OCI-LY3 (cell line): ENCODE data around the gene GLRA3.
"Not testable (repeated sequence)": the region's sequence is repeated elsewhere in the genome, so short reads cannot be mapped to it uniquely, and the experiment has no call there.

Experiments
- H2AFZ ChIP-seq: fragments of 200-600, 300-600 bp; shearing (Covaris generic); 2 replicates; pipeline ENCODE4 v1.6.0; 2014; ENCODE audit warnings: antibody characterized with exemption, low read depth, low read length
- H3K27ac ChIP-seq: fragments of 200-600, 300-600 bp; sonication (generic); 2 replicates; pipeline ENCODE4 v1.5.1; 2014; ENCODE audit warnings: mild to moderate bottlenecking, low read length, moderate library complexity, mixed read lengths
- H3K27me3 ChIP-seq: fragments of 200-600, 300-600 bp; sonication (generic); 2 replicates; pipeline ENCODE4 v1.6.1; 2014; ENCODE audit warnings: low read depth, low read length, mixed read lengths
- H3K36me3 ChIP-seq: fragments of 200-600, 300-600 bp; sonication (generic); replicated peaks from 2 replicates; pipeline ENCODE3; 2014; ENCODE audit warnings: low read depth, low read length, mixed read lengths
- H3K4me1 ChIP-seq: fragments of 300-600, 200-600 bp; sonication (generic); 2 replicates; pipeline ENCODE4 v1.6.1; 2014; ENCODE audit warnings: low read length, mixed read lengths
- H3K4me2 ChIP-seq: fragments of 200-600, 300-600 bp; sonication (generic); 2 replicates; pipeline ENCODE4 v1.6.1; 2014; ENCODE audit warnings: low read length, mixed read lengths
- H3K4me3 ChIP-seq: fragments of 300-600, 200-600 bp; sonication (generic); 2 replicates; pipeline ENCODE4 v1.5.1; 2014; ENCODE audit warnings: antibody characterized with exemption, mild to moderate bottlenecking, low read length, moderate library complexity
- H3K79me2 ChIP-seq: fragments of 300-600, 200-600 bp; shearing (Covaris generic); 2 replicates; pipeline ENCODE4 v1.6.1; 2014; ENCODE audit warnings: mild to moderate bottlenecking, low read length, mixed read lengths
- H3K9ac ChIP-seq: fragments of 300-600, 200-600 bp; shearing (Covaris generic); 2 replicates; pipeline ENCODE4 v1.6.0; 2014; ENCODE audit warnings: mild to moderate bottlenecking, low read length, moderate library complexity
- H3K9me3 ChIP-seq: fragments of 200-600, 300-600 bp; shearing (Covaris generic); 2 replicates; pipeline ENCODE4 v1.6.1; 2014; ENCODE audit warnings: low read length, mixed read lengths; ENCODE audit not compliant: insufficient read depth
- H4K20me1 ChIP-seq: fragments of 200-600, 300-600 bp; sonication (generic); 2 replicates; pipeline ENCODE4 v1.6.1; 2016; ENCODE audit warnings: low read length, mixed read lengths; ENCODE audit not compliant: insufficient read depth
- CTCF ChIP-seq: fragments of 200-600, 300-600 bp; sonication (generic); IDR thresholded peaks from 2 replicates; pipeline ENCODE4 v1.5.1; 2014; ENCODE audit warnings: antibody characterized with exemption, low read length, low read depth
- EZH2phosphoT487 ChIP-seq: fragments of 200-600 bp; shearing (Covaris generic); IDR thresholded peaks from 2 replicates; pipeline ENCODE4 v1.6.1; 2018; ENCODE audit warnings: antibody characterized with exemption, mixed run types, low read depth

The GLRA3 gene

GRCh38 chr4:174633399-174633798 lies 195.6 kb downstream of the GLRA3 start:
- H3K27me3 ChIP-seq = no peaks in the 10 kb centered on the region
- TF ChIP-seq CTCF (no peak), EZH2phosphoT487 (no peak)
- peaks cover 15% of the 10 kb centered on the region for H3K4me1 ChIP-seq
- H2AFZ ChIP-seq = no peak overlapping the region
- H3K4me2 ChIP-seq = no peak overlapping the region
- no peaks in the 10 kb centered on the region for H3K9me3 ChIP-seq
- H3K9ac ChIP-seq = no peak overlapping the region
- no peak overlapping the region for H3K4me3 ChIP-seq
- H3K79me2 ChIP-seq = no peaks in the 10 kb centered on the region
- H3K27ac ChIP-seq = no peak overlapping the region
- no peaks in the 10 kb centered on the region for H4K20me1 ChIP-seq
- no peaks in the 10 kb centered on the region for H3K36me3 ChIP-seq

- Histone ChIP-seq H3K4me1 (peaks cover 8% of the 10 kb centered on the region), H3K9me3 (no peaks in the 10 kb centered on the region), H4K20me1 (no peaks in the 10 kb centered on the region), H3K79me2 (no peaks in the 10 kb centered on the region), H3K27ac (no peak overlapping the region), H3K4me2 (peak overlapping the region; percentile 49), H3K4me3 (peak overlapping the region; percentile 17), H3K36me3 (no peaks in the 10 kb centered on the region), H2AFZ (no peak overlapping the region), H3K9ac (no peak overlapping the region), H3K27me3 (no peaks in the 10 kb centered on the region)
- peak; percentile 98 for TF ChIP-seq CTCF
- TF ChIP-seq EZH2phosphoT487 = no peak
These were observed 196.9 kb downstream of the GLRA3 start for GRCh38 chr4:174631901-174632758.

- H3K27ac ChIP-seq, H3K9me3 ChIP-seq: not testable (repeated sequence)
These were observed 199.1 kb downstream of the GLRA3 start for GRCh38 chr4:174629907-174630450.

GRCh38 chr4:174629265-174629664 lies 199.8 kb downstream of the GLRA3 start:
- Histone ChIP-seq H3K9ac (no peak overlapping the region), H3K27me3 (no peaks in the 10 kb centered on the region), H3K4me1 (peaks cover 8% of the 10 kb centered on the region), H3K79me2 (no peaks in the 10 kb centered on the region), H3K4me2 (no peak overlapping the region), H3K36me3 (no peaks in the 10 kb centered on the region), H3K4me3 (no peak overlapping the region), H3K9me3 (no peaks in the 10 kb centered on the region), H2AFZ (no peak overlapping the region), H3K27ac (no peak overlapping the region), H4K20me1 (no peaks in the 10 kb centered on the region)
- no peak for TF ChIP-seq CTCF

More at GRCh38 chr4:174629907-174630450, 199.1 kb downstream of the GLRA3 start:
- H3K4me3 ChIP-seq, H3K9ac ChIP-seq, H2AFZ ChIP-seq, H4K20me1 ChIP-seq, H3K36me3 ChIP-seq, H3K27me3 ChIP-seq, H3K4me1 ChIP-seq, H3K4me2 ChIP-seq, H3K79me2 ChIP-seq: not testable (repeated sequence)
